GM18502 (cell line): ENCODE data around the gene SRGAP3.

Source experiments
- ATAC-seq: cut with Tn5 transposase; IDR thresholded peaks from one replicate; pipeline ENCODE4 v1.9.1; 2021; ENCODE audit warnings: mild to moderate bottlenecking; ENCODE audit not compliant: unreplicated experiment, poor library complexity

Gene SRGAP3

DNA sequence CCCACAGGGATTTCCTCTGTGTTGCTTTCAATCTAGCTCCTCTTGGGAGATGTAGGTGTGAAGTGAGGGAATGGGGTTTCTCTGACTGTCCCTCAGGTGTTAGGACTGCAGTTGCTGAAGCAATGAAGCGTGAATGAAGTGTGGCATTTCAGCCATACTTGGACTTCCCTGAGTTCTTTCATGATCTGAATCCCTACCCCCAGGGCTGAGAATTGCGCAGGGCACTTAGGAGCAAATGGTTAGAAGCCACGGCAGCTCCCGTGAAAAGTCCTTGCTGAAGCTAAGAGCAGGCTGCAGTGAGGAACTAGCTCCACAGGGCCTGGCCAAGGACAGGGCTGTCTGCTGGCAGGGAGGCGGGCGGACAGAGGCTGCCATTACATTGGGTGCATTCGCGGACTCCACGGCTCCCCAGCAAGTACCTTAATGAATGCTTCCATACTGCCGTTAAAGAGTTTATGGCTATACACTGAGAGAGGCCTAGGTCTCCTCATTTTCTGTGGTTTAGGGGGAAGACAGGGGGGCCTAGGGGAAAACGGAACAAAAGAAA, 217.1 kb downstream of the SRGAP3 start:
- no peak for ATAC-seq

DNA sequence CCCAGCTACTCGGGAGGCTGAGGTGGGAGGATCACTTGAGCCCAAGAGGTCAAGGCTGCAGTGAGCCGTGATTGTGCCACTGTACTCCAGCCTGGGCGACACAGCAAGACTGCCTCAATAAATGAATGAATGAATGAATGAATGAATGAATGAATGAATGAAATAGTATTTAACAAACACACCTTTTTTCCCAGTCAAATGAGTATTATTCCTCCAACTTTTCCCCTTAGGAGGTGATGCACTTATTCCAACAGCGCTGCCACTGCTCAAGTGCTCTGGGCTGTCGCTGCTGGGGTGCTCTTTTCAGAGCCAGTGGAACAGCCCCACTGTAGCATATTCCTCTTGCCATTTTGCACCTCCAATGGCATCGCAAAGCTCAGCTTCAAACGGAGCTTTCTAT, 219.4 kb downstream of the SRGAP3 start:
- ATAC-seq: no peak

DNA sequence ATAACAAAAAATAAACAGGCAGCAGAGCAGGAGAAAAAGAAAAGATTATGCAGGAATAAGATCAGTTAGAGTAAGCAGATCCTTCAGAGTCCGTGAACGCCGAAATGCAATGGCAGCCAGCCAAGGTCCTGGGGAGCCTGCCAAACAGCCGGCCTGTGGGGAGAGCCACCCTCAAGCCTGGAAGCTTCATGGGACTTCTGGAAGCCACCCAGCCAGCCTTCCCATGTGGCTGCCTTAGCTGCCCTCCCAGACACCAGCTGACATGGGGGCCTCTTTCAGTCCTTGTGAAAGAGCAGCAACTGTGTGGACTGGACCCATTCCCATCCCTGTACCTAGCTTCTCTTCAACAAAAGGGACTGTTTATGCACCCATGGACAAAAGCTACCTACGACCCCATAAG, 221.3 kb downstream of the SRGAP3 start:
- no peak for ATAC-seq

DNA sequence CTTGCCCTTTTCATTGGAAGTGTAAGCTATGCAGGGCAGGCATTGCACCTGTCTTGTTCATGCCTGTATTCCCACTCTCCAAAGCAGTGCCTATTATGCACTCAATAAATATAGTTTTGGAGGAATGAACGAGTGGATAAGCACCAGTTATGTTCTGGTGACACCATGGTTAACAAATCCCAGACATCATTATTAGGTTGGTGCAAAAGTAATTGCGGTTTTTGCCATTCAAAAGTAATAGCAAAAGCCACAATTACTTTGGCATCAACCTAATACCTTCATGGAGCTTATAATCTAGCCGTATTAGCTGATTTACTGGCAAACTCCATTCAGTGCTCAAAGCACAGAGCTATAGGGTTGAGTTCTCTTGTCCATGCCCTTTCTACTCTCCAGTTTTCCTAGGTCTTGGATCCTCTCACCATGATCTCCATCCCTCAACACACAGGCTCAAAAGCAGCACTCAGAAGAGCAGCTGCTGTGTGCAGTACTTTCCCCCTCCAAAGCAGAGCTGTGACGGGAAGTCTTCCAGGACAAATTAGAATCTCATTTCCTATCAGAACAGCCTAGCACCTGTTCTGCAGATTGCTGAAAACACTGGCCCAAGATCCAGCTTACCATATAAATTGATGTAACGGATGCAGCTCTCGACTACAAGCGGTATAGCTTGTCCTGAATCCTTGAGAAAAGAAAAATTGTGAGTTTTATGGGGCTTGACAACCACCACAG, 223.0 kb downstream of the SRGAP3 start:
- no peak for ATAC-seq

DNA sequence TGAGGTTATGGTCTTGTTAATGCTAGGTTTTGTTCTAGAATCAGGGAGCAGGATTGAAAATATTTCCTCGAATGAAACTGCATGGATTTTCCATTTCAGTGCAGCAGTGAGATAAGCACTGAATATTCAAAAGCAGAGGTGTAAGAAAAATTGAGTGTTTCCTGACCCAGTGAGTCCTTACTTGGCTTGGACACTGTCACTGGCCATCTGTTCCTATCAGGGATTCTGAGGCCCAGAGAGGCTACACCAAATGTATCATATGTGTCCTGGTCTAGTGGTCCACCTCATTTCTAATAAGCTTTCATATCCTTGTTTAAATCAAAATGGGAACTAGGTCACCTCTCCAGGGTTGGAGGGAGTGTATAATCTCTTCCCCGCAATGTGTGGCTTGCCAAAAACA, 225.1 kb downstream of the SRGAP3 start:
- ATAC-seq: no peak

DNA sequence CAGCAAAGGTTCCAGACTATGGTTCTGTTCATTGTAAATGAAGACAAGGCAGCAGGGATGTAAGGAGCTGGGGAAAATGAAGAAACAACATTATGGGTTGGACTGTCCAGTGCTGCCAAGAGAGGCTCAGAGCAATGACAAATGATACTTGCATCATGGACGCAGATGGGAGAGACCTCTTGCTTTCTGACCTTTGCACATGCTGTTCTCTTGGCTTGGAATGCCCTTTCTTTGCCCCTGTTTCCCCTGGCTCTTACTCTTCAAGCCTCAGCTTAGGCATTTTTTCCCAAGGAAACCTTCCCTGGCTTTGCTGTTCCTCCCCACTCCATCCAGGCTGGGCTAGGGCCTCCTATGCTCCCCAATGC, 226.2 kb downstream of the SRGAP3 start:
- ATAC-seq: no peak

DNA sequence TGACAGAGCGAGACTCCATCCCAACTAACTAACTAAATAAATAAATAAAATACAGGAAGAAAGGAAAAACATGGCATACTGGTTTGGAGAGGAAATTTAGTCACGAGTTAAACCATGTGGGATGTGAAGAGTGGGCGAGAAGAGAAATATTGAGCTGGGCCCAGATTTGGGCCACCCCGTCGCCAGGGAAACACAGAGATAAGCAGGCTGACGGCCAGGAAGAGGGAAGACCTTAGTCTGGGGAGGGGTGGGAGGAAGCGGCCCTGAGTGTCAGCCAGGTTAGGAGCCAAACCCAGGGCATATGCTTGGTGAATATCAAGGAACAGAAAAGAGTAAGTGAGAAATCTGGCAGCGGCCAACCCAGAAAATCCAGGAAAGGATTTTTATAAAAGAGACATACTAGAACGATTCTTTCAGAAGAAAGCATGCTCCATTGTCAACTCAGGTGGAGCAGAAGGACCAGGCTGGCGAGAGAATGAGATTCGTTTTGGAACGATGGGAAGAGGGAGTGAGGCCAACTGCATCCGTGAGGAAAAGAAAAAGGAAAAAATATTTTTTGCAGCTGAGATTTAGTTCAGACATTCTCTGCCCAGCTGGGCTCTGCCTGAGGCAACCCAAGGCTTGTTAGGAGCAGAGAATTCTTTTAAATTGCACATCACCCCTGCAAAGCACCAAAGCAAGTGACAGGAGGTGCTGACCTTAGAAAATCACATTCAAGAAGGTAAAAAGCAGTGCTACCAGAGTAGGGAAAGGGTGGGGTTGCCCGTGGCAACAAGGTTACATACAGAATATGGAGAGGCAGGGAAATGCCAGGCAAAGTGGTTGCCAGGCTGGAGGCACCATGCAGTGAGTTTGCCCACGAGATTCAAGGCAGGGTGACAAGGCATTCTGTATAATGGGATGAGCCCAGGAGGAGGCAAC, 226.9 kb downstream of the SRGAP3 start:
- no peak for ATAC-seq

DNA sequence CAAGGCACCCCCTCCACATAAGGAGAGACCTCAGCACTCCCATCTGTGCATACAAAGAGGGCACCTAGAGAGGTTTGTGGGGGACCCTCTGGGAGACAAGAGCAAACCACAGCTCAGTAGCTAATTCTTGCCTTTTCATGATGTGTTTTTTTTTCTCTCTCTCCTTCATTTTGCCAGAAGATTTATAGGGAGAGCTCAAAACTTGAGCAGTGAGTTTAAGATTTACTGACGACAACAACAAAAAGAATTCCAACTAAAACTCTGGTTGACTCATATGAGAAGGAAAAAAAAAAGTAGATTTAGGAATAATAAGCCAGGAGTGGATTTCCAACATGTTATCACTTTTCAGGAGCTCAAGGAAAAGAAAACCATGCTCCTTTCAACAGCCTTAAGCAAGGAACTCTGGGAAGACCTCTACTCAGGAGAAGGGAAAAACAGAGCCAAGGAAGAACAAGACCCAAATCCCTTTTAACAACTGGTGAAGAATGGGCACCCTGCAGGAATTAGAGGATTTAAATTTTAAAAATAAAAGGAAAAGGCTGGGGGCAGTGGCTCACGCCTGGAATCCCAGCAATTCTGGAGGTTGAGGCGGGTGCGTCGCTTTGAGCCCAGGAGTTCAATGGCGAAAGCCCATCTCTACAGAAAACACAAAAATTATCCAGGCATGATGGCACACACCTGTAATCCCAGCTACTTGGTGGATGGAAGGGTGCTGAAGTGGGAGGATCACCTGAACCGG, 228.0 kb downstream of the SRGAP3 start:
- ATAC-seq: no peak

DNA sequence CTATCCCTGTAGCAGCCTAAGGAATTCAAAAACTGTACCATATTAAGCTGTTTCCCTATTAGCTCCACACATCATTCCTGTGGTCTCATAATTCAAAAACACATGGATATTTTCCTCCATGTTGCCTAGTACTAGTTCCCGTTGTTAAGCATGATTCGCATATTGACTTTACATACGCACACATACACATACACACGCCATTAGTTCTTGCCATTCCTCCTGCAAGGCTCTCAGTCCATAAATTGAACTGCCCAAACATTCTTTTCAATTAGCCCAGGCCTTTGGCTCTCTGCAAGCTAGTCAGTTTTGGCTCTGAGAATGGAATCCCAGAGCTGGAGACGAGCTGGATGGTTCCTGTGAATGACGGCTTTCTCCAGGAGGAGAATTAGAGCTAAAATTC, 229.0 kb downstream of the SRGAP3 start:
- ATAC-seq: no peak

DNA sequence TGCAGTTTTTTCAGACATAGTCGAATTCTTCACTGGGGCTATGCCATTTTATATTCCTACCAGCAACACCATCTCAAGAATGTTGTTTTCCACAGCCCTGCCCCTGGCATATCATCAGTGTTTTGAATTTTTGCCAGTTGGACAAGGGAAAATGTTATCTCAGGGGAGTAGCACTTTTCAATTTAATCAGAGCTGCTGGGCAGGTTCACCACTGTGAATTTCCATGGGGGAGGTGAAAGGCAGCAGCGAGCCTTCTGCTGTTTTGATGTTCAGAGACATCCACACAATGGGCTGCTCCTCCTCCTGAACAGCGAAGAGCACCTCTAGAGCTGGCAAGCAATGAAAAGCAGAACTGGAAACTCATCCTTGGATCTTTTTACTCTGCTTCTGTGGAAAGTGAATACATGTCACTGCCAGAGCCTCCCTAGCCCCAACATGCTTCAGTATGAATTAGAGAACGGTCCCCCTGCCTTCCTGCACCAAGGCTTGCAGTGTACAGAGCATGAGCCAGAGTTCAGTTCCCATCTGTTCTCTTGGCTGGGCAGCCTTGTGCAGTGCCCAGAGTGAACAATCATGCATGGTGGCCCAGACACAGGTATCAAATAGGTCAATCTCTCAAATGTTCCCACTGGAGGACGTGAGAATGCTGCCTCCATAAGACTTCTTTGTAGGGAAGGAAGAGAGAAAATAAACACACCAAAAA, 230.0 kb downstream of the SRGAP3 start:
- no peak for ATAC-seq

DNA sequence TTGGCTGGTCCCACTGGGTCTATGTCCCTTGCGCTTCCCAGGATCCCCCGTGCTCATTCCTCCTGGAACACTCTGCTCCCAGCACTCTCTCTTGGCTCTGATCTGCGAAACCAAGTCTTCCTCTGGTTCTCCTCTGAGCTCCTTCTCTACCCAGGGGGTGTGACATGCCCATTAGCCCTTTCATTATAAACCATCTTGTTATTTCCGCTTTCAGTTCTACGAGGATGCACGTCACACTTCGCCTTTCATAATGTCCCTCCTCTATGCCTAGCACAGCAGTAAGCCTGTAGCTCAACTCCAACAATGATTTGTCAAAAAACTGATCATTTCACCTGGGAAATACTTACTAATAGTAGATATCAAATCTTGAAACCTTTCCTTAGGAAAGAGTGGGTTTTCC, 234.2 kb downstream of the SRGAP3 start:
- no peak for ATAC-seq

DNA sequence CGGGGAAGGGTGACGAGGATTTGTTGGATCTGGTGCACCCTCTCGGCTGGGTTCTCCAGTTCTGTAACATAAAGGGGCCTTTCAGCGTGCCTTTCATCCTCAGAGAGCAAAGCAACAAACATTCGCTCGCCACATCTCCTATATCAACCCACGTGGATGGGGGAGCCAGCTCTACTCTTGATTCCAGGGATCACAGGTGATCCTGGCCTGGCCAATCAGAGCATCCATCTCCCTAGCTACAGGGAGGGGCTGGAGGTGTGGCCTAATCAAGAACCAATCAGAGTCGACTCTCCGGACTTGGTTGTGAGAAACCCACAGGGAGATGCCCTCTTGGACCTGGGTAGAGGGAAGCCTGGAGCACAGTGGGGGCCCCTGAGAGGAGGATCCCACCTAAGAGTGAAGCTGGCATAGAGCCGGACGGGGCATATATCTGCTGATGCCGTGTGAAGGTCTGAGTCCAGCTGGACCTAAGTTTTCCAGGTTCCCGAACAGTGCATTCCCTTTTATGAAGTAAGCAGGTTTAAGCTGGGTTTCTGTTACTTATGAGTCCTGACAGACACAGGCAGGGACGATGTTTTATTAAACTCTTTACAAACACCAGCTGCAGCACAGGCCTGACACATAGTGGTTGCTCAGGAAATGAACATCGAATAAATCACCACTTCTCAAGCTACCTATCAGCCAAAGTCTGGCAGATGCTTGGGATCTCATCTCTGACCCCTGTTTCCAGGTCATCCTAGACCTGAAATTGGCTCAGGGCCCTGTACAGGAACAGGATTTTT, 235.5 kb downstream of the SRGAP3 start:
- no peak for ATAC-seq

DNA sequence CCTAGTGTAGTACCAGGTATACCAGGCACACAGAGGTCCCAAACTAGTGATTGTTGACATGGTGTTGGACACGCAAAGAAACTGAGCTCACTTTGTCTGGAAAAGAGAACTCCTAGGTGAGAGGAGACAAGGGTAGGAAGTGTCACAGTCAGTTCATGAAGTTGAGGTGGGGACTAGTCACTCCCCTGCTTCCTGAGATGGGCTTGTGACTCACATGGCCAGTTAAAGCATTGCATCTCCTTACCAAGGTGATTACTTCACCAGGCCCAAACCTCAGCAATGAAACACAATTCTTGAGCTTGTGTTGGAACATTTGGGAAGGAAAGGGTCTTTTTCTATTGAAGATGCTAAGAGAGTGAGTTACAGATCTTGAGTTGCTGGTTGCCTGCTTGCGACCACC, 236.9 kb downstream of the SRGAP3 start:
- no peak for ATAC-seq

DNA sequence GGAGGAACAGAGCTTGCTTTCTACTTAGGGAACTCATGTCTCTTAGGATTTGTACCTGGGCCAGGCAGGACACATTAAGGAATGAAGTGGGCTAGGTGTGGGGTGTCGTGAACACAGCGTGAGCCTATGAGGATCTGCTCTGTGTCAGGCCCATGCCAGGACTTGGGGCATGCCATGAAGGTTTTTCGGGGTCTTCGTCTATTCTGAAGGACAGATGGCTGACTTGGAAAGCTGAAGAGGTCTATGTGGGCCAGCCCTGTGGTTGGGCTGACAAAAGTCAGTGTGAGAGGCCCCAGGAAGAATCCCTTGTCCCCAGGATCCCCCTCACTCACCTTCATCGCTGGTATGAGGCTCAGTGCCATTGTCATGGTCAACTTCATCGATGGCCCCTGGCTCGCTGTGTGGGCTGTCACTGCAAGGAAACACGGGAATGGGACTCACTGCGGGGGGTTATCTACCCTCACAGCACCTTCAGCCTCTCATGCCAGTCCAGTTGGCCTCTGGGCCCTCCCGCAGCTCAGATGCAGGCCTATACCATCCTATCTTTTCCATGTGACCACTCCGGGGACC, 239.4 kb downstream of the SRGAP3 start:
- ATAC-seq: no peak

DNA sequence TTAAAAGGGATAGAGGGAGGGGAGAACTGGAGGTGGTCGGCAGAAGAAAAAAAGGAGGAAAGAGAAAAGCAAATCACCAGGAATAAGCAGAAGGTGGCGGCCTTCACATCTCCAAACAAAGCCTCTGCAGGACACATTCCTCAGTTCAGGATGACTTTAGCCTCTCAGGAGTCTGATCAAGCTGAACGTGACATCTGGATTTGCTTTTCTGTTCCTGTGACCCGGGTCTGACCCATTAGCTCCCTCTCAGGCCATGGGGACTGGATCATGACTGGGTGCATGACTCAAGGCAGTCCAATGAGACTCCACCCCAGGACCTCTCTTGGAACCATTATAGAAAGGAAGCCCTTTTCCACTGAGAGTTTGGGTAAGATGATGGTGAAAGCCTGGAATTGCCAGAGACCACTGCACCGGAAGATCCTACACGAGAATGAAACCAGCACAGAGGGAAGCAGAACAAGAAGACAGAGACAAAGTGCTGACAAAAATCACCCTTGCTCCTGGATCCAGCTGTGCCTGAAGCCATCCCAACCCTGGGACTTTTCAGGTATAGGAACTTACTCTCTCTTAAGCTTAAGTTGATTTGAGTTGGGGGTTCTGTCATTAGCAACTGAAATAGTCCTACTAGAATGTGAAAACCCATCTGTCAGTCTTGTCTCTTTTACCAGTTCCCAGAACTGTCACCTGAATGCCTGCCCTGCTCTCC, 240.7 kb downstream of the SRGAP3 start:
- no peak for ATAC-seq

DNA sequence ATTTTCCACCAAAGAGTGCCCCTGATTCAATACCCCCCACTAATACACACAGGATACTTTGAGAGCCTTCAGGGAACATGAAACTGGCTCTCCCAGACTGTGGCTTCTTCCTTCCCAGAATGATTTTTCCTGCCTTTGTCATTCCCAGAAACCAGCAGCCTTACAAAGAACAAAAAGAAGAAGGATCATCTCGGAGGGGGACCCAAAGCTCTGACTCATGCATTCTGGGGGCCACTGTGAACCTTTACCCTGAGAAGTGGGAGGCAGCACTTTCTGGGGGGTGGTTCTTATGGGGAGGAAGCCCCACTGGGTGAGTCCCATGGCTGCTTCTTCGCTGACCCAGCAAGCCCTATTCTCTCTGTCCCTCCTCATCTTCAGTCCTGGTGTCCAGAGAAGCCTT, 241.5 kb downstream of the SRGAP3 start:
- no peak for ATAC-seq

DNA sequence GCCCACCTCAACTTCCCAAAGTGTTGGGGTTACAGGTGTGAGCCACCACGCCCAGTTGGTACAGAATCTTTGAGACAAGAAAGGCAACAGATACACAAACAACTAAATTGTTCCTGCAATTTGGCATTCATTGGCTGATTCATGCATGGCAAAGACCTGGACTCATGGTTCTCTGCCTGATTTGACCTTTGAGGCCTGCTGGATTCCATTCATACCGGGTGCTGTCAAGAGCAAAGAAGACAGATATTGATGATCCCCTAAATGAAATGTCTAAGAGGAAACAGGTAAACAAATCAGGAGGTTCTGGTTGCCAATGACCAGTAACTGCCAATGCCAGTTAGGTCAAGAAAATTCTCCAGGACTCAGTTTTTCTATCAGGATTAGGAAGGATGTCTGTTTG, 242.2 kb downstream of the SRGAP3 start:
- no peak for ATAC-seq

DNA sequence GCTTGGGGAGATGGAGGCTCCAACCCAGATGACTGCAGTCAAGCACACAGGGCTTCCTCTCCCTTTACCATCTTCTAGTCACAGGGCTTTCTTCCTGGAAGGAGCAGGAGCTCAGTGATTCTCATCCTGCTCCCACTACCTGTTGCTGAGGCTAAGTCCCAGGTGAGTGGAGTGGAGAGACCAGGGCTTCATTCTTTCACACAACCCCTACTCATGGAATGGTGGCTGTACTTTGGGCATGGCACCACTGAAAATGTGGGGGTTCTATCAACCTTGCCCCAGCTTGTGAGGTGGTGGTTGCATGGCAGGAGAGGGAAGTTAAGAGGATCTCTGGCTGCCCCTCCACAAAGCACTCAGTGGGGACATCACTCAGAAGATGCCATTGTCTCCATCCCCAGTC, 249.4 kb downstream of the SRGAP3 start:
- ATAC-seq: no peak

DNA sequence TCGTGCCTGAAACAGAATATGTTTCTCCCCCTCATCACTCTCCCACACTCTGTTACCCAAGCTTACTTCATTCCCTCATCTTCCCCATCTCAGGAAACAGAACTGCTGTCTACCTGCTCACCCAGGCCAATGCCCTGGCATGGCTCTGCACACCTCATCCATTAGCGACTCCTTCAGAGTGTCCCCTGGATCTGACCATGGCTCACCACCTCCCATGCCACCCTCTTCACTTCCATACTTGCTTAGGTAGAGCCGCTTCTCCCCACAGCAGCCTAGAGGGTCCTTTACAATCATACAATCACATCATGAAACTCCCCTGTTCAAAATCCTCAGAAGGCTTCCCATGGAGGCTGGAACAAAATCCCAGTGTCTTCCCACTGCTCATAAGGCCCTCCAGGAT, 252.3 kb downstream of the SRGAP3 start:
- ATAC-seq: no peak
